NCI-H187 treated with DMSO at 0.1 percent for 48 hours (cell line): ENCODE data around the gene ADAMTS7.
"Not testable (repeated sequence)": the region's sequence is repeated elsewhere in the genome, so short reads cannot be mapped to it uniquely, and the experiment has no call there.

Experiments
- DNase-seq: peaks from one replicate; lab custom pipeline; 2025; lab: John Stamatoyannopoulos, UW

ADAMTS7 gene

GRCh38 chr15:78828920-78829319 lies 17.7 kb upstream of the ADAMTS7 start:
- DNase-seq, result no peak

DNA sequence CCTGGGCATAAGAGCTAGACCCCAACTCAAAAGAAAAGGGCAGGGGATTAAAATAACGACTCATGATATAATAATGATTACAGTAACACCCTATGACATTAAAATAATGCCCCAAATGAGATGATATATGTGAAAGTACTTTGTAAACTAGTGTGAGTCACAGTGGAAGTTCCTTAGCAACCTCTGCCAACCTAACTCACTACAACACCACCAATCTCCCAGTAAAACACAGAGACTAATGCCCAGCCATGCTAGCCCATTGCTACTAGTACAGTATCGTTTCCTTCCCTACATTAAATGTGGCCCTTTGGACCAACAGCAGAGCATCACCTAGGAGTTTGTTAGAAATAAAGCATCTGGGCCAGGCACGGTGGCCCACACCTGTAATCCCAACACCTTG lies 11.2 kb upstream of the ADAMTS7 start:
- DNase-seq, result no peak

- no peak for DNase-seq
Measured at GRCh38 chr15:78811825-78812183, 540 bp upstream of the ADAMTS7 start.

- no peak for DNase-seq
Measured at GRCh38 chr15:78810362-78811123, 721 bp downstream of the ADAMTS7 start.

DNA sequence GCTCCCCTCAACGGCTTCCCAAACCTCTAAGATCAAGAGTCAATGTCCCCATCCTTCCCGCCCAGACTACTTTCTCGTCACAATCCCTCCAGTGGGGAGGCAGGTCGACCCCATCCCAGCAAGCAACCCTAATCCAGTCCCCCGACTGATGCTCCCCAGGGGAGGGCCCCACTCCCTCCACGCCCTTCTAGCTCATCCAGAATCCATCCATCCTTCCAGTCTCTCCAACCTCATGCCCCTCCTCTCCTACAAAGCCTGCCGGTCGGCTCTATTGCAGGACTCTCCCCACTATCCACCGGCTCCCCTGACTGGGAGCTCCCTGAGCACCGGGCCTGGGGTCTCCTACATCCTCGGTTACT lies 1.3 kb downstream of the ADAMTS7 start:
- no peak for DNase-seq

GRCh38 chr15:78808550-78808949 lies 2.7 kb downstream of the ADAMTS7 start:
- no peak for DNase-seq

GRCh38 chr15:78807359-78807758 lies 3.9 kb downstream of the ADAMTS7 start:
- DNase-seq, result no peak

GRCh38 chr15:78804391-78804792 lies 6.9 kb downstream of the ADAMTS7 start:
- DNase-seq, result no peak

- no peak for DNase-seq
Measured at GRCh38 chr15:78800806-78801205, 10.5 kb downstream of the ADAMTS7 start.

DNA sequence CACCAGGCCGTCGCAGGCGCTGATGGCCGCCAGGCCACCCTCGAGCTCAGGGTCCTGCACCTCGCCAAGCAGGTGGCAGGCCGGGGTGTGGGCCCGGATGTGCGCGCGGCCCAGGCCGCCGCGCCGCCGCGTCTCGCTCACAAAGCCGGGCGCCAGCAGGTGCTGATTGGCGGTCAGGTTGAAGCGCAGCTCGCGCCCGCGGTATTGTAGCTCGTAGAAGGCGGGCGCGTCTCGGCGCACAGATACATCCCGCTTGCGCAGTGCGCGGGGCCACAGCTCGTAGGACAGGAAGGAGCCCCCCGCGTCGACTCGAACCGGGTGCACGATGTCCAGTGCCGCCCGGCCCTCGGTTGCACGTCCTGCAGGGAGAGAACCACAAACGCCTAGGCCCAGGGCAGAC lies 11.1 kb downstream of the ADAMTS7 start:
- no peak for DNase-seq

GRCh38 chr15:78799102-78799501 lies 12.2 kb downstream of the ADAMTS7 start:
- not testable (repeated sequence) for DNase-seq

DNA sequence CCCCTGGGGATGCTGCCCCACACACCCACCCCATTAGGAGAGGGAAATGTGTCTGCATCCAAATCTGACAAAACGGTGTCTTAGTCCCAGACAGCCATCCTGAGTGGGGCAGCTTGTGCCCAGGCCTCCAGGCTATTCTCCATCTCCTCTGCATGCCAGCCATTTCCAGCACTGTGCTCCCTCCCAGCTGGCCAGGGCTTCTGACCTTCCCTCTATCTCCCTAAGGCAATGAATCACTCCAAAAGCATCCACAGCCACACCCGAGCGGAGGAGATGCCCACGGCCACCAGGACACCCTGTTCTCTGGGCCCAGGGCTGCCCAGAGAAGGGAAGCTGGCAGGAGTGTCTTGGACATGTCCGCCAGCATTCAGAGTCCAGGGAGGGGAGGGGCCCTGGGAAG lies 12.9 kb downstream of the ADAMTS7 start:
- DNase-seq, result not testable (repeated sequence)

GRCh38 chr15:78797951-78798350 lies 13.3 kb downstream of the ADAMTS7 start:
- no peak for DNase-seq

GRCh38 chr15:78796510-78796909 lies 14.8 kb downstream of the ADAMTS7 start:
- no peak for DNase-seq

GRCh38 chr15:78795043-78795442 lies 16.2 kb downstream of the ADAMTS7 start:
- no peak for DNase-seq

DNA sequence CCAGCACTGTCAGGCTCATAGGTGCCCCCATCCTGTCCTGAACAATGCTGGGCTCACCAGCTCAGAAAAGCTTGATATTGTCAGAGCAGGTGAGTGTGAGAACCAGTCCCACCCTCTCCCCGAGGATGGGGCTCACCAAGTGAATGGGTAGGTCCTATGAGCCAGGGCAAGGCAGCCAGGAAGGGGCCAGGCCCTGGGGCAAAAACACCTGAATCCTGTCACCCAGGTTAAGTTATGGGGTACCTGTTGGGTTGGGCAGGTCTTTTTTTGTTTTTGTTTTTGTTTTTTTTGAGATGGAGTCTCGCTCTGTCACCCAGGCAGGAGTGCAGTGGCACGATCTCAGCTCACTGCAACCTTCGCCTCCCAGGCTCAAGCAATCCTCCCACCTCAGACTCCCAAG lies 16.8 kb downstream of the ADAMTS7 start:
- not testable (repeated sequence) for DNase-seq

DNA sequence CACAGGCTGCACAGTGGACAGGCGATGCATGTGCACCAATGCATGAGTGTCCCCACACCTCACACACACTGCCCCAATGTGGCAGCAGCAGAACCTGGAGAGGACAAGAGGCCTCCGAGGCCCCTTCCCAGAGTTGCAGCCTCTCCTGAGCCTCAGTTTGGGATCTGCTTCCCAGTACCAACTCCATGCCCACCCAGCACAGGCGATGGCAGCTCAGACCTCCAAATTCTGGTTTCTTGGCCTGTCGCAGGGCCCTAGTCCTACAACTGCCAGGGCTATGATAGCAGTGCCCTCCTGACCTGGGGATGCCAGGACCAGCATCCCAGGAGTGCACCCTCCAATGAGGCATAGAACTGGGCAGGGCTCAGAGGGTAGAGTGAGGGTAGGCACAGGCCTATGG lies 19.9 kb downstream of the ADAMTS7 start:
- DNase-seq, result no peak

DNA sequence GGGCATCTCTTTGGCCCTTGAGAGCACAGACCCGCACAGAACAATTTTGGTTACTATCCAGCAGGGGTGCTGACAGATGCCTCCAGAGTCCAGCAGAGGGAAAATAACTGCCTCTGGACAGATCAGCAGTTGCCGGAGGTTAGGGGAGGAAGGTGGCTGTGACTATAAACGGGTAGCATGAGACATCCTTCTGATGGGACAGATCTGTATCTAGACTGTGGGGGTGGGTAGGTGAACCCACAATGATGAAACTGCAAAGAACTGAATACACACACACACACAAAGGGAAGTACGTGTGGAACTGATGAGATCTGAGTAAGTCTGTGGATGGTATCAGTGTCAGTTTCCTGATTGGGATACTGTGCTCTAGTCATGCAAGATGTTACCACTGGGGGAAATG lies 21.2 kb downstream of the ADAMTS7 start:
- DNase-seq, result no peak

DNA sequence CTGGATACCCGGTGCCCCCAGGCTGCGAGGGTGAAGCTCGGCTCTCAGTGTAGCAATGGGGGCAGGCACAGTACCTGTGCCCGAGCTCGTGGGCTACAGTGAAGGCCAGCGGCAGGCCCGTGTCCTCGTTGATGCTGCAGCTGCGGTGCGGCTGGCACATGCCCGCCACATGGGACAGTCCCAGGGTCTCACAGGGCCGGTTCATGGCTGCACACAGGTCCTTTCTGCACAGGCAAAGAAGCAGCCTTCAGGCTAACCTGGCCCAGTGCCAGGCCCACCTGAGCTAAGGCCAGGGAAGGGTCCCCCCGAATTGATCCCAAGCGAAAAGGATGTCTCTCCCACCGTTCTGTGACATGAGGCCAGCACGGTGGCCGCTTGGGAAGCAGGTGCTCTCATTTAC lies 21.6 kb downstream of the ADAMTS7 start:
- no peak for DNase-seq

GRCh38 chr15:78788016-78788660 lies 23.1 kb downstream of the ADAMTS7 start:
- DNase-seq, result no peak

DNA sequence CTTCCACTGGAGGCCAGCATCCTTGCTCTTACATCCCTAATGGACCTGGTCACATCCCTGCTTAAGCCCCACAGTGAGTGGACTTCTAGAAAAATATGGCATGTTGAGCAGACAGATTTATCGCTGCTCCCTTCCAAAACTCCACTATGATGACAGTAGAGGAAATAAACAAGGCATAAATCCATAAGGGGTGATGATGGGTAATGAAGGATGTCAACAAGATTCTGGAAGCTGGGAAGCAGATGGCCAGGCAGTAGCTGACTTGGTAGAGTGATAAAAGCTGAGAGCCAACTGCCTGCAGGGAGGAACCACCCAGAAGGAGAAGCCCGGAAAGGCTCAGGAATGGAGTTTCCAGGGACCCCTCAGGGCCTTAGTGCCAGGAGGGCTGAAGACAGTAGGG lies 28.9 kb downstream of the ADAMTS7 start:
- DNase-seq, result not testable (repeated sequence)

- DNase-seq, result not testable (repeated sequence)
Measured at GRCh38 chr15:78781381-78781780, 29.9 kb downstream of the ADAMTS7 start.

DNA sequence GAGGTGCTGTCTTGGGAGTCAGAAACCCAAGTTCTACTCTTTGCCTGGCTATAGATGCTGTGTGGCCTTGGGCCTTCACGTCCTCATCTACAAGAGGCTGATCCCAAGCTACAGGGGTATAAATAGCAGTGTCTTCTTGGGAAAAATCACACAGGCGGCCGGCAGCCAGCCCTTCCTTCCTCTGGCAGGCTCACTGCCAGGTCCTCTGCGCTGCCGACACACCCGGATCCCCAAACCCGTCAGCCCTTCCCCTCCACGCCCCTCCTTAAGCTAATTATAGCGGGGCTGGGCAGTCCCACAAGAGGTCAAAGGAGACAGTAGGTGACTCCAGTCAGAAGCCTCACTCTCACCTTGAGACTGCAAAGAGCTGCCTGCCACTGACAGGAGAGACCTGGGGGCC lies 31.3 kb downstream of the ADAMTS7 start:
- not testable (repeated sequence) for DNase-seq
